Posterior cingulate gyrus (tissue), 11 donors: ENCODE data around the gene ACTR2.
A peak's percentile ranks its signal among the peaks of the same experiment; 100 is the strongest.
"Not testable (repeated sequence)": the region's sequence is repeated elsewhere in the genome, so short reads cannot be mapped to it uniquely, and the experiment has no call there.

Source experiments
- DNase-seq, 10 donors: peaks; one replicate each; pipeline versions ENCODE4 v3.0.0 to v3.0.0-alpha.2; 2020 to 2021; ENCODE audit warnings: mixed read lengths in 3 of 10
- intact Hi-C: fragments of 100-400 bp; cut with DNase I; formaldehyde crosslinking; loops from one replicate; pipeline ENCODE4 v1.15.1; 2023

ACTR2 gene

GRCh38 chr2:65227020-65227455 is 593 bp upstream of the ACTR2 start:
- intact Hi-C loops = loop anchor here (5.0 kb wide), 2 partner anchors 95 to 205 kb away; partner anchors contain the start of genes RAB1A and SPRED2

GRCh38 chr2:65228263-65228750 is 676 bp downstream of the ACTR2 start:
- intact Hi-C loops = loop anchor here (5.0 kb wide), 2 partner anchors 96 to 204 kb away; partner anchors contain the start of genes RAB1A and SPRED2
- no peak for DNase-seq

More at GRCh38 chr2:65227020-65227455, 593 bp upstream of the ACTR2 start:
- peak in 2 of 10 donors; percentile 9 to 16 for DNase-seq

GRCh38 chr2:65231121-65231520 is 3.5 kb downstream of the ACTR2 start:
- DNase-seq = no peak
- intact Hi-C loops = no loop called here

- DNase-seq = no peak
- intact Hi-C loops = no loop called here
Observed at GRCh38 chr2:65231892-65232477, 4.4 kb downstream of the ACTR2 start.

- intact Hi-C loops = no loop called here
- no peak for DNase-seq
Observed at GRCh38 chr2:65232636-65233035, 5.0 kb downstream of the ACTR2 start.

- intact Hi-C loops = no loop called here
Observed at GRCh38 chr2:65240657-65241056, 13.0 kb downstream of the ACTR2 start.

GRCh38 chr2:65244452-65244851 is 16.8 kb downstream of the ACTR2 start:
- intact Hi-C loops, DNase-seq: not testable (repeated sequence)

More at GRCh38 chr2:65240657-65241056, 13.0 kb downstream of the ACTR2 start:
- DNase-seq = no peak

- no peak for DNase-seq
- intact Hi-C loops = no loop called here
Observed at GRCh38 chr2:65252640-65253039, 25.0 kb downstream of the ACTR2 start.

- intact Hi-C loops = no loop called here
Observed at GRCh38 chr2:65255356-65255755, 27.7 kb downstream of the ACTR2 start.

GRCh38 chr2:65256054-65256453 is 28.4 kb downstream of the ACTR2 start:
- intact Hi-C loops = no loop called here
- DNase-seq = no peak

More at GRCh38 chr2:65255356-65255755, 27.7 kb downstream of the ACTR2 start:
- DNase-seq = no peak

- intact Hi-C loops, DNase-seq: not testable (repeated sequence)
Observed at GRCh38 chr2:65257866-65258265, 30.2 kb downstream of the ACTR2 start.

GRCh38 chr2:65261676-65262075 is 34.0 kb downstream of the ACTR2 start:
- no peak for DNase-seq
- intact Hi-C loops = no loop called here

GRCh38 chr2:65263262-65263661 is 35.6 kb downstream of the ACTR2 start:
- intact Hi-C loops = no loop called here
- no peak for DNase-seq

GRCh38 chr2:65263986-65264385 is 36.4 kb downstream of the ACTR2 start:
- intact Hi-C loops = loop anchor here (2.0 kb wide), 1 partner anchor 309 kb away; no protein-coding TSS in a partner anchor
- no peak for DNase-seq

GRCh38 chr2:65264821-65265670 is 37.4 kb downstream of the ACTR2 start:
- intact Hi-C loops = loop anchor here (1.0 to 5.0 kb wide), 3 partner anchors 172 to 308 kb away; no protein-coding TSS in a partner anchor
- peak in 2 of 10 donors; percentile 10 to 24 for DNase-seq

GRCh38 chr2:65265671-65266045 is 38.0 kb downstream of the ACTR2 start:
- DNase-seq = no peak
- intact Hi-C loops = loop anchor here (1.0 to 5.0 kb wide), 3 partner anchors 172 to 307 kb away; no protein-coding TSS in a partner anchor

GRCh38 chr2:65267008-65267407 is 39.4 kb downstream of the ACTR2 start:
- no peak for DNase-seq
- intact Hi-C loops = loop anchor here (5.0 kb wide), 1 partner anchor 170 kb away; no protein-coding TSS in a partner anchor

GRCh38 chr2:65268957-65269356 is 41.3 kb downstream of the ACTR2 start:
- intact Hi-C loops = loop anchor here (5.0 kb wide), 1 partner anchor 168 kb away; no protein-coding TSS in a partner anchor
- DNase-seq = no peak

- intact Hi-C loops = no loop called here
- DNase-seq = no peak
Observed at GRCh38 chr2:65273344-65273743, 45.7 kb downstream of the ACTR2 start.

- no peak for DNase-seq
- intact Hi-C loops = no loop called here
Observed at GRCh38 chr2:65275141-65275915, 47.7 kb downstream of the ACTR2 start.
